Thymus (tissue), 11 donors: ENCODE results near the gene CNOT2. TPM values are rescaled to one million over a fixed set of nuclear protein-coding genes. Genes with fewer than 3 reads are reported as not detected.

Experiments used
- DNase-seq, 9 donors: peaks; one replicate each; pipeline ENCODE4 v3.0.0-alpha.2; 2013; ENCODE audit warnings: low spot score in 9 of 9, low read depth in 6 of 9, missing footprints in 1 of 9
- H3K27ac ChIP-seq, 2 donors: one replicate each; pipeline ENCODE4 v1.5.1; 2013; ENCODE audit warnings: control low read depth in 1 of 2, low read depth in 1 of 2, low read length in 1 of 2, mild to moderate bottlenecking in 1 of 2, moderate library complexity in 1 of 2
- H3K27me3 ChIP-seq, 2 donors: one replicate each; pipeline ENCODE4 v1.5.1; 2013; ENCODE audit warnings: low read length in 1 of 2; ENCODE audit not compliant: control insufficient read depth in 2 of 2, insufficient read depth in 1 of 2
- H3K36me3 ChIP-seq, 2 donors: one replicate each; pipeline ENCODE4 v1.5.1; 2013; ENCODE audit warnings: low read length in 1 of 2, mild to moderate bottlenecking in 1 of 2, moderate library complexity in 1 of 2; ENCODE audit not compliant: control insufficient read depth in 2 of 2, insufficient read depth in 2 of 2
- H3K4me1 ChIP-seq, 2 donors: one replicate each; pipeline ENCODE4 v1.5.1; 2013; ENCODE audit warnings: low read length in 2 of 2; ENCODE audit not compliant: control insufficient read depth in 2 of 2, insufficient read depth in 2 of 2
- H3K4me3 ChIP-seq, 2 donors: one replicate each; pipeline ENCODE4 v1.5.1; 2013; ENCODE audit warnings: low read length in 2 of 2, control low read depth in 1 of 2, mild to moderate bottlenecking in 1 of 2
- H3K9me3 ChIP-seq, 2 donors: one replicate each; pipeline ENCODE4 v1.5.1; 2013; ENCODE audit warnings: low read length in 1 of 2, mild to moderate bottlenecking in 1 of 2; ENCODE audit not compliant: control insufficient read depth in 2 of 2, insufficient read depth in 1 of 2
- WGBS: extraction: QIAGEN DNeasy Blood & Tissue Kit; methylation state at CpG from one replicate; pipeline ENCODE4 v1.1.7; 2013; 5-methylcytosine and 5-hydroxymethylcytosine counted together
- polyA plus RNA-seq: library from polyadenylated mRNA; stranded (reverse); fragments of 200-250 nt; gene quantifications from one replicate; pipeline ENCODE4 v1.2.3, GENCODE V29; 2013
- total RNA-seq: library from RNA; stranded (reverse); fragments of 120-200 nt; gene quantifications from one replicate; pipeline ENCODE4 v1.2.4, GENCODE V29; 2013
- donor health status: healthy.

CNOT2 gene
- total and polyA plus RNA-seq, 2 donors = 54.6 to 124 TPM

DNA sequence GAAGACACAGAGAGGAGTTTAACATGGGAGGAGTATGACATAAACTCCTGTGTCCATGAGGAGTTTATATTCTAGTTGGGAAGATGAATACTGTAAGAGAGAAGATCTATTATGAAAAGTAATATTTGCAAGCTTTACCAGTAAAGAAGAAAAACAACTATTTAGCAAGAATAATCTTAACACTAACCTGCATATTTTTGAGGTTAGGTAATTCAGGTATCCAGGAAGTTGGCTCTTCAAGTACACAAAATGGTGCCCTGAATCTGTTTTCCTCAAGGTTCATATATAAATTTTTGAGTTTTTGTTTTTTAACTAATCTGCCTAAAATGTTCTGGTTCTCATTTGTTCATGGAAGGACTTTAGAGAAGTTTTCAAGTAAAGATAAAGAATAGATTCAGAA is 89.0 kb downstream of the CNOT2 start:
- Histone ChIP-seq H3K36me3 (peaks cover 0 to 18% of the 10 kb centered on the region in 2 donors), H3K27ac (no peak overlapping the region), H3K9me3 (no peaks in the 10 kb centered on the region), H3K4me1 (no peaks in the 10 kb centered on the region), H3K27me3 (no peaks in the 10 kb centered on the region), H3K4me3 (no peak overlapping the region)
- no peak for DNase-seq

- no peak overlapping the region for H3K27ac ChIP-seq
- no peak overlapping the region for H3K4me3 ChIP-seq
- no peaks in the 10 kb centered on the region for H3K27me3 ChIP-seq
- peaks cover 14 to 36% of the 10 kb centered on the region in 2 donors for H3K36me3 ChIP-seq
- H3K4me1 ChIP-seq = no peaks in the 10 kb centered on the region
- no peaks in the 10 kb centered on the region for H3K9me3 ChIP-seq
- DNase-seq = no peak
- 98% methylated on average over 8 of the region's 8 CpGs for WGBS
These were observed 91.5 kb downstream of the CNOT2 start for GRCh38 chr12:70334742-70335141.

DNA sequence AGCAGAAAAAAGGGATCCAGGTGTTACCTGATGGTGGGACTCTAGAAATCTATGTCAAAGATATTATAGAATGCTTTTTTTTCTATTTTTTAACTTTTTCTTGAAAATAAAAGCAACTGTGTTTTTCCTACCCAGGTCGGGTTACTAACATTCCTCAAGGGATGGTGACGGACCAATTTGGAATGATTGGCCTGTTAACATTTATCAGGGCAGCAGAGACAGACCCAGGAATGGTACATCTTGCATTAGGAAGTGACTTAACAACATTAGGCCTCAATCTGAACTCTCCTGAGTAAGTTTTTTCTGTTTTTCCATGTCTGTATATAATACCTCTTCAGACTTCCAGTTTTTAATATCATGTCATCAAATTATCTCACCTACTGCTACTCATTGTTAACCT is 95.3 kb downstream of the CNOT2 start:
- Histone ChIP-seq H3K27me3 (no peaks in the 10 kb centered on the region), H3K27ac (no peak overlapping the region), H3K4me3 (no peak overlapping the region), H3K9me3 (no peaks in the 10 kb centered on the region), H3K4me1 (no peaks in the 10 kb centered on the region), H3K36me3 (peaks cover 27 to 68% of the 10 kb centered on the region in 2 donors)
- over 99% methylated on average over 2 of the region's 2 CpGs for WGBS
- no peak for DNase-seq

DNA sequence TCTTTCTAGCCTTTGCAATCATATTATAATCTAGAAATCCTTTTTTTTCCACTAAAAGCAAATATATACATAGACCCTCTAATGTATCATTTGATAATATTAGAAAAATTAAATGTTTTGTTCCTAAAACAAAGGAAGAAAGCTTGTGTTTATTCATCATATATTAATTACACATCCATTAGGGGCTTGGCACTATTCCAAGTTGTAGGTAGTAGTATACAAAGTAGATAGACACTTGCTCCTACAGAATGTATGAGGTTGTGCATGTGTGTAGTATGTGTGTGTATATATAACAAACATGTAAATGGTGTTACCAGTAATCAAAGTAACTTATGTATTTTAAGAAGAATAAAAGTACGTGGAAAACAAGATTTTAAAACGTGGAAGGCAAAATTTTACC is 107.8 kb downstream of the CNOT2 start:
- WGBS = 98% methylated on average over 2 of the region's 2 CpGs
- H3K4me1 ChIP-seq = no peaks in the 10 kb centered on the region
- no peak overlapping the region for H3K27ac ChIP-seq
- peaks cover 0 to 29% of the 10 kb centered on the region in 2 donors for H3K36me3 ChIP-seq
- H3K4me3 ChIP-seq = no peak overlapping the region
- H3K9me3 ChIP-seq = no peaks in the 10 kb centered on the region
- no peaks in the 10 kb centered on the region for H3K27me3 ChIP-seq
- DNase-seq = no peak

GRCh38 chr12:70353780-70354660 is 110.8 kb downstream of the CNOT2 start:
- no peaks in the 10 kb centered on the region for H3K9me3 ChIP-seq
- no peak overlapping the region for H3K27ac ChIP-seq
- no peaks in the 10 kb centered on the region for H3K4me1 ChIP-seq
- H3K4me3 ChIP-seq = no peak overlapping the region
- peak in 1 of 9 donors; percentile 1 for DNase-seq
- H3K36me3 ChIP-seq = peaks cover 0 to 21% of the 10 kb centered on the region in 2 donors
- H3K27me3 ChIP-seq = no peaks in the 10 kb centered on the region
- 95% methylated on average over 6 of the region's 6 CpGs for WGBS

DNA sequence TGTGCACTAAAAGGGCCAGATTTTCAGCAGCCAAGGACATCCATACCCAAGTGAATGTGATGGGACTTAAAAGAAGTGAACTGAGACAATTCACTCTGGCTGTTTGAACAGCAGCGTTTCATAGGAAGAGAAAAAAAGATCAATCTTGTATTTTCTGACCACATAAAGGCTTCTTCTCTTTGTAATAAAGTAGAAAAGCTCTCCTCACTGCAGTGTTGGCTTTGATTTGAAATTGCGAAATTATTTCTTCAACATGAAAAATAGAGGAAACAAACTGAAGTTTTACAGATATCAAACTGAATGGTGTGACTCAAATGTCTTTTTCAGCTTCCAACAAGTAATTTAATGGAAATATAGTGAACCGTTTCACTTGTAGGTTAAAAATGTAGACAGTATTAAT is 111.6 kb downstream of the CNOT2 start:
- no peak for DNase-seq
- no peak overlapping the region for H3K27ac ChIP-seq
- WGBS = 63% methylated on average over 3 of the region's 3 CpGs

GRCh38 chr12:70355972-70356371 is 112.7 kb downstream of the CNOT2 start:
- no peak for DNase-seq
- WGBS = 98% methylated on average over 4 of the region's 4 CpGs

More for the DNA sequence above, 111.6 kb downstream of the CNOT2 start:
- Histone ChIP-seq H3K27me3 (no peaks in the 10 kb centered on the region), H3K4me3 (no peak overlapping the region), H3K9me3 (no peaks in the 10 kb centered on the region), H3K4me1 (no peaks in the 10 kb centered on the region), H3K36me3 (peaks cover 0 to 21% of the 10 kb centered on the region in 2 donors)

GRCh38 chr12:70359458-70360197 is 116.4 kb downstream of the CNOT2 start:
- Histone ChIP-seq H3K4me3 (no peak overlapping the region), H3K9me3 (no peaks in the 10 kb centered on the region), H3K27me3 (peaks cover under 1 to 11% of the 10 kb centered on the region in 2 donors), H3K36me3 (peaks cover 0 to 3% of the 10 kb centered on the region in 2 donors), H3K4me1 (no peaks in the 10 kb centered on the region), H3K27ac (no peak overlapping the region)
- 100% methylated on average over 1 of the region's 1 CpG for WGBS
- no peak for DNase-seq

More at GRCh38 chr12:70355972-70356371, 112.7 kb downstream of the CNOT2 start:
- Histone ChIP-seq H3K4me3 (no peak overlapping the region), H3K27me3 (no peaks in the 10 kb centered on the region), H3K36me3 (peaks cover 0 to 21% of the 10 kb centered on the region in 2 donors), H3K4me1 (no peaks in the 10 kb centered on the region), H3K9me3 (no peaks in the 10 kb centered on the region), H3K27ac (no peak overlapping the region)

- Histone ChIP-seq H3K4me3 (no peak overlapping the region), H3K27me3 (peaks cover 5 to 16% of the 10 kb centered on the region in 2 donors), H3K36me3 (no peaks in the 10 kb centered on the region), H3K9me3 (no peaks in the 10 kb centered on the region), H3K4me1 (peaks cover 0 to 3% of the 10 kb centered on the region in 2 donors), H3K27ac (no peak overlapping the region)
- DNase-seq = no peak
These were observed 117.0 kb downstream of the CNOT2 start for GRCh38 chr12:70360218-70360617.
